ENCODE results near the gene ALDH5A1.

ALDH5A1 gene

DNA sequence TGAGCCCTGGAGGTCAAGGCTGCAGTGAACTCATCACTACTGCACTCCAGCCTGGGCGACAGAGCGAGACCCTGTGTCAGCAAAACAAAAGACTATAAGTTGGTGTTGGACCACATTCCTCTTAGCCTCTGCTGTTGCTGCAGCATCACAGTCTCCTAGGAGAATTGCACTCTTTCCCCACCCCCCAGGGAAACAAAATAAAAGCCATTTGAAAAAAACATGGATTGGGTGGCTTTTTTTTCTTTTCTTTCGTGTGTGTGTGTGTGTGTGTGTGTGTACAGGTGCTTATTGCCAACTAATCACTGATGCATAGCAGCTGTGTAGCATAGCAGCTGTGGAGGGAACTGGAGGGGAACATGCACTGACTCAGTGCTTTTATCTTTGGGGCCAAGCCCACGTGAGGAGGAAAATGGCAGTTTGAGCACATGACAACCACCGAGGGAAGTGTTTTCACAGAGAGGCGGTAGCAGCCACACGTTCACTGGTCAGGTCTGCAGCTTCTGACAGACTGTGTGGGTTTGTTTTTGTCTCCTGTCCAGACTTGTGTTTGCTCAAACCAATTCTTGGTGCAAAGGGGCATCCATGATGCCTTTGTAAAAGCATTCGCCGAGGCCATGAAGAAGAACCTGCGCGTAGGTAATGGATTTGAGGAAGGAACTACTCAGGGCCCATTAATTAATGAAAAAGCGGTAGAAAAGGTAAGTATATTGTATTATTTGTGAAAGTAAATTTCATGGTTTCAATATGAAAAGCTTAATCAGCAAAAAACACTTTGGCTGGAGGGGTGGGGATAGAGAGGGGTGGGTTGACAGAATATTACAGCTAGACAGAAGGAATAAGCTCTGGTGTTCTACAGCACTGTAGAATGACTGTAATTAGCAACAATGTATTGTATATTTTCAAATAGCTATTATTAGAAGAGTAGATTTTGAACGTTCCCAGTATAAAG lies 27.7 kb downstream of the ALDH5A1 start:
- DNase-seq (ENCODE audit: extremely low spot score) = no peak
- POLR2A ChIA-PET = no interaction called here
- CTCF ChIA-PET = interaction anchor here (0.6 to 1.5 kb wide), 4 partner anchors 9 to 368 kb away, joined by 4 to 7 read pairs (median 6); partner anchors contain the start of gene ALDH5A1
- TF ChIP-seq TARDBP (IDR thresholded peaks at IDR 0.05) (no peak), ZNF384 (IDR thresholded peaks at IDR 0.05) (no peak), NFRKB (IDR thresholded peaks at IDR 0.05) (no peak), CTBP1 (IDR thresholded peaks at IDR 0.05; ENCODE audit: borderline replicate concordance) (no peak), FOXK2 (IDR thresholded peaks at IDR 0.05) (no peak), ARNT (IDR thresholded peaks at IDR 0.05) (no peak), L3MBTL2 (conservative IDR thresholded peaks at IDR 0.05) (no peak), LEF1 (IDR thresholded peaks at IDR 0.05; ENCODE audit: borderline replicate concordance) (no peak), ELF4 (IDR thresholded peaks at IDR 0.05) (no peak), BHLHE40 (IDR thresholded peaks at IDR 0.05; ENCODE audit: borderline replicate concordance) (no peak), SP1 (IDR thresholded peaks at IDR 0.05) (no peak), FOXA1 (IDR thresholded peaks at IDR 0.05) (no peak), FOXM1 (IDR thresholded peaks at IDR 0.05; ENCODE audit: borderline replicate concordance) (no peak), SUZ12 (IDR thresholded peaks at IDR 0.05) (no peak)
- TF ChIP-seq, protein P1, sequence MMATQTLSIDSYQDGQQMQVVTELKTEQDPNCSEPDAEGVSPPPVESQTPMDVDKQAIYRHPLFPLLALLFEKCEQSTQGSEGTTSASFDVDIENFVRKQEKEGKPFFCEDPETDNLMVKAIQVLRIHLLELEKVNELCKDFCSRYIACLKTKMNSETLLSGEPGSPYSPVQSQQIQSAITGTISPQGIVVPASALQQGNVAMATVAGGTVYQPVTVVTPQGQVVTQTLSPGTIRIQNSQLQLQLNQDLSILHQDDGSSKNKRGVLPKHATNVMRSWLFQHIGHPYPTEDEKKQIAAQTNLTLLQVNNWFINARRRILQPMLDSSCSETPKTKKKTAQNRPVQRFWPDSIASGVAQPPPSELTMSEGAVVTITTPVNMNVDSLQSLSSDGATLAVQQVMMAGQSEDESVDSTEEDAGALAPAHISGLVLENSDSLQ (IDR thresholded peaks at IDR 0.05) = no peak

DNA sequence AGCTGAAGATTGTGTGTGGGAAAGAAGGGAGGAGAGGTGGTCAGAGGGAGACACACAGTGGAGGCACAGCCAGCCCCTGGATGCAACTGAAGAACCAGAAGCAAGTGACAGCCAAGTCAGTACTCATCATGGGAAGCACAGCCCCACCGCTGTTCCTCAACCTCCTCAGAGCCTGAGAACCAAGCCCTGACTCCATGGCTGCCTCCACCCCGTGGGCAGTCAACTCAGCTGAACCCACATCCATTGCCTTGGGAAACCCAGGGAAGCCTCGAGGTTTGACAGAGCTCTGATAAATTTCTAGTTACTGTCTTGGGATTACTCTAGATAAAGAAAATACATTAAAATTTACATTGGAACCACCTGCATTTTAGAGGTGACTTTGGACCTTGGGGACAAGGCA lies 29.6 kb downstream of the ALDH5A1 start:
- DNase-seq (ENCODE audit: extremely low spot score) = no peak
- TF ChIP-seq TARDBP (IDR thresholded peaks at IDR 0.05) = no peak
- TF ChIP-seq, protein P1 (IDR thresholded peaks at IDR 0.05) = no peak
- TF ChIP-seq L3MBTL2 (conservative IDR thresholded peaks at IDR 0.05) = no peak
- no peak for TF ChIP-seq SUZ12 (IDR thresholded peaks at IDR 0.05)
- TF ChIP-seq BHLHE40 (IDR thresholded peaks at IDR 0.05; ENCODE audit: borderline replicate concordance) = no peak
- no peak for TF ChIP-seq ELF4 (IDR thresholded peaks at IDR 0.05)
- no peak for TF ChIP-seq LEF1 (IDR thresholded peaks at IDR 0.05; ENCODE audit: borderline replicate concordance)
- TF ChIP-seq ZNF384 (IDR thresholded peaks at IDR 0.05) = no peak
- TF ChIP-seq FOXM1 (IDR thresholded peaks at IDR 0.05; ENCODE audit: borderline replicate concordance) = no peak
- no peak for TF ChIP-seq CTBP1 (IDR thresholded peaks at IDR 0.05; ENCODE audit: borderline replicate concordance)
- TF ChIP-seq ARNT (IDR thresholded peaks at IDR 0.05) = no peak
- TF ChIP-seq NFRKB (IDR thresholded peaks at IDR 0.05) = no peak
- TF ChIP-seq FOXA1 (IDR thresholded peaks at IDR 0.05) = no peak
- no peak for TF ChIP-seq SP1 (IDR thresholded peaks at IDR 0.05)
- TF ChIP-seq FOXK2 (IDR thresholded peaks at IDR 0.05) = no peak
- no peak for TF ChIP-seq HDGF (IDR thresholded peaks at IDR 0.05; ENCODE audit: borderline replicate concordance)
- CTCF ChIA-PET = no interaction called here
- POLR2A ChIA-PET = interaction anchor here (1.0 kb wide), 1 partner anchor 250 kb away, joined by 4 read pairs; the partner anchor contains the start of gene GMNN

DNA sequence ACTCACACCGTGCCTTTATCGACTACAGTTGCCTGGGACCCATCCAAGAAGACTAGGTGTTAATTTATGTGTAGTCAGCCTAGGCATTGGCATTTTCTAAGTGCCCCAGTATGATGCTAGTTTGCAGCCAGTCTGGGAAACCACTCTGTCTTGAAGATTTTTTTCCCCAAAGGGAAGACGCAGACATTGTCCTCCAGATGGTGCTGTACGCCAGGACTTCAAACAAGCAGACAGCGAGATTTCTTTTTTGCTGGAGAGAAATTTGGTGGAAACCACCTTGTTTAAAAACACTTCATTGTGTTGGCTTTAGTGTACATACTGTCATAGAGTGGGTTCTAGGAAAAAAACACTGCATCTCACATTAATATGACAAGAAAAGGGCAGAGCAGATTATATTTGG lies 30.0 kb downstream of the ALDH5A1 start:
- TF ChIP-seq L3MBTL2 (conservative IDR thresholded peaks at IDR 0.05) = no peak
- TF ChIP-seq ELF4 (IDR thresholded peaks at IDR 0.05) = no peak
- TF ChIP-seq, protein P1 (IDR thresholded peaks at IDR 0.05) = no peak
- no peak for TF ChIP-seq CTBP1 (IDR thresholded peaks at IDR 0.05; ENCODE audit: borderline replicate concordance)
- TF ChIP-seq FOXM1 (IDR thresholded peaks at IDR 0.05; ENCODE audit: borderline replicate concordance) = no peak
- no peak for TF ChIP-seq NFRKB (IDR thresholded peaks at IDR 0.05)
- TF ChIP-seq ZNF384 (IDR thresholded peaks at IDR 0.05) = no peak
- no peak for TF ChIP-seq ARNT (IDR thresholded peaks at IDR 0.05)
- TF ChIP-seq SP1 (IDR thresholded peaks at IDR 0.05) = no peak
- no peak for TF ChIP-seq TARDBP (IDR thresholded peaks at IDR 0.05)
- TF ChIP-seq HDGF (IDR thresholded peaks at IDR 0.05; ENCODE audit: borderline replicate concordance) = no peak
- TF ChIP-seq SUZ12 (IDR thresholded peaks at IDR 0.05) = no peak
- no peak for TF ChIP-seq LEF1 (IDR thresholded peaks at IDR 0.05; ENCODE audit: borderline replicate concordance)
- no peak for TF ChIP-seq BHLHE40 (IDR thresholded peaks at IDR 0.05; ENCODE audit: borderline replicate concordance)
- no peak for TF ChIP-seq FOXA1 (IDR thresholded peaks at IDR 0.05)
- DNase-seq (ENCODE audit: extremely low spot score) = peak; percentile 42
- POLR2A ChIA-PET = interaction anchor here (1.0 kb wide), 1 partner anchor 250 kb away, joined by 4 read pairs; the partner anchor contains the start of gene GMNN
- CTCF ChIA-PET = no interaction called here

DNA sequence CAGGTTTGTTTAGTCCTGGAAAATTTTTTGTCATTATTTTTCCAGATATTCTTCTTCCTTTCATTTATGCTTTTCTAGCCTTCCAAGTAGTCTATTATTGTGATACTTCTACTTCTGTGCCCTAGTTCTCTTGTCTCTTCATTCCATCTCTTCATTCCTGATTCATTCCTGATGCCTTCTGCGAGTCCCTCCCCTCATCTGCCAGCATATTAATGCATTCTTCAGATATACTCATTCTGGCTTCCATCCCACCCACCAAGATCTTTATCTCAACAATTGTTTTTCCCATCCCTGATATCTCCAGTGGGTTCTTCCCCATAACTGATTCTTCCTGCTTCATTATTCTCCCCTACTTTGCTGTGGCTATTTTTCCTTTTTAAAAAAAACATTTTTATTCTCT lies 35.2 kb downstream of the ALDH5A1 start:
- DNase-seq (ENCODE audit: extremely low spot score) = no peak
- TF ChIP-seq SUZ12 (IDR thresholded peaks at IDR 0.05) (no peak), ELF4 (IDR thresholded peaks at IDR 0.05) (no peak), HDGF (IDR thresholded peaks at IDR 0.05; ENCODE audit: borderline replicate concordance) (no peak), ZNF384 (IDR thresholded peaks at IDR 0.05) (no peak), LEF1 (IDR thresholded peaks at IDR 0.05; ENCODE audit: borderline replicate concordance) (no peak), SP1 (IDR thresholded peaks at IDR 0.05) (no peak), FOXA1 (IDR thresholded peaks at IDR 0.05) (no peak), CTBP1 (IDR thresholded peaks at IDR 0.05; ENCODE audit: borderline replicate concordance) (no peak)
- POLR2A ChIA-PET = no interaction called here
- CTCF ChIA-PET = no interaction called here

DNA sequence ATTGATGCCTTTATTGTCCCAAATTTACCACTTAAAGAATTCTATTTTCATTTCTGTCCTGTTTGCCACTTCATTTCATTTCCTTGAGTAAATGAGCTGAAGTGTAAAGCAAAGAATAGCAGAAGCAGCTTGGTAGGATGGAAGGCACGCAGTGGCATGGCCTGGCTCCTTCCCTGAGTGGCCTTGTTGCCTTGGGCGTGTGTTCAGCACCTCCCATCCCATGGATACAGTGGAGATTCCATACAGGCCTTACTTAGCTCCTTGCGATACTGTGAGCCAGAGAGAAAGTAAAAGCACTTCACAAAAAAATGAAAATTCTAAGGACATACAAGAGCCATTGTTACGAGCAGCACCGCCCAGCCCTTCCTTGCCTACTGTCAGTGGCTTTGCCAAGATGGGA lies 39.6 kb downstream of the ALDH5A1 start:
- DNase-seq (ENCODE audit: extremely low spot score) = no peak
- POLR2A ChIA-PET = no interaction called here
- TF ChIP-seq CTBP1 (IDR thresholded peaks at IDR 0.05; ENCODE audit: borderline replicate concordance) (no peak), FOXA1 (IDR thresholded peaks at IDR 0.05) (no peak), BHLHE40 (IDR thresholded peaks at IDR 0.05; ENCODE audit: borderline replicate concordance) (no peak), ARNT (IDR thresholded peaks at IDR 0.05) (no peak), HDGF (IDR thresholded peaks at IDR 0.05; ENCODE audit: borderline replicate concordance) (no peak), NFRKB (IDR thresholded peaks at IDR 0.05) (no peak), SUZ12 (IDR thresholded peaks at IDR 0.05) (no peak), TARDBP (IDR thresholded peaks at IDR 0.05) (no peak), L3MBTL2 (conservative IDR thresholded peaks at IDR 0.05) (no peak), LEF1 (IDR thresholded peaks at IDR 0.05; ENCODE audit: borderline replicate concordance) (no peak), FOXK2 (IDR thresholded peaks at IDR 0.05) (no peak), FOXM1 (IDR thresholded peaks at IDR 0.05; ENCODE audit: borderline replicate concordance) (no peak), SP1 (IDR thresholded peaks at IDR 0.05) (no peak)
- TF ChIP-seq, protein P1 (IDR thresholded peaks at IDR 0.05) = no peak
- CTCF ChIA-PET = no interaction called here
